ENCODE measurements around the gene LRRC37B. TPM values are rescaled to one million over a fixed set of nuclear protein-coding genes. Genes with fewer than 3 reads are reported as not detected.
A peak's percentile ranks its signal among the peaks of the same experiment; 100 is the strongest.
"Not testable (repeated sequence)": the region's sequence is repeated elsewhere in the genome, so short reads cannot be mapped to it uniquely, and the experiment has no call there.

Gene LRRC37B
- total RNA-seq, 1 donor from 2014 or later = 23.4 TPM

- H3K36me3 Mint-ChIP-seq (ENCODE audit: unreplicated experiment) = no peaks in the 10 kb centered on the region
- no peak for DNase-seq
- H3K27ac Mint-ChIP-seq (ENCODE audit: unreplicated experiment) = no peak overlapping the region
- H3K27me3 Mint-ChIP-seq (ENCODE audit: unreplicated experiment) = peaks cover 1% of the 10 kb centered on the region
- TF ChIP-seq, protein P1, sequence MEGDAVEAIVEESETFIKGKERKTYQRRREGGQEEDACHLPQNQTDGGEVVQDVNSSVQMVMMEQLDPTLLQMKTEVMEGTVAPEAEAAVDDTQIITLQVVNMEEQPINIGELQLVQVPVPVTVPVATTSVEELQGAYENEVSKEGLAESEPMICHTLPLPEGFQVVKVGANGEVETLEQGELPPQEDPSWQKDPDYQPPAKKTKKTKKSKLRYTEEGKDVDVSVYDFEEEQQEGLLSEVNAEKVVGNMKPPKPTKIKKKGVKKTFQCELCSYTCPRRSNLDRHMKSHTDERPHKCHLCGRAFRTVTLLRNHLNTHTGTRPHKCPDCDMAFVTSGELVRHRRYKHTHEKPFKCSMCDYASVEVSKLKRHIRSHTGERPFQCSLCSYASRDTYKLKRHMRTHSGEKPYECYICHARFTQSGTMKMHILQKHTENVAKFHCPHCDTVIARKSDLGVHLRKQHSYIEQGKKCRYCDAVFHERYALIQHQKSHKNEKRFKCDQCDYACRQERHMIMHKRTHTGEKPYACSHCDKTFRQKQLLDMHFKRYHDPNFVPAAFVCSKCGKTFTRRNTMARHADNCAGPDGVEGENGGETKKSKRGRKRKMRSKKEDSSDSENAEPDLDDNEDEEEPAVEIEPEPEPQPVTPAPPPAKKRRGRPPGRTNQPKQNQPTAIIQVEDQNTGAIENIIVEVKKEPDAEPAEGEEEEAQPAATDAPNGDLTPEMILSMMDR (IDR thresholded peaks at IDR 0.05; ENCODE audit: partially characterized antibody, unreplicated experiment) = no peak
- H3K4me1 Mint-ChIP-seq (ENCODE audit: low read depth, unreplicated experiment) = peaks cover 1% of the 10 kb centered on the region
- peaks cover 2% of the 10 kb centered on the region for H3K9me3 Mint-ChIP-seq (ENCODE audit: unreplicated experiment)
- no peak overlapping the region for H3K4me3 Mint-ChIP-seq (ENCODE audit: unreplicated experiment)
Measured at GRCh38 chr17:32016231-32016630, 9.0 kb downstream of the LRRC37B start.

GRCh38 chr17:32019228-32019627 lies 12.0 kb downstream of the LRRC37B start:
- H3K36me3 Mint-ChIP-seq (ENCODE audit: unreplicated experiment) = no peaks in the 10 kb centered on the region
- peaks cover 4% of the 10 kb centered on the region for H3K4me1 Mint-ChIP-seq (ENCODE audit: low read depth, unreplicated experiment)
- H3K27ac Mint-ChIP-seq (ENCODE audit: unreplicated experiment) = no peak overlapping the region
- no peaks in the 10 kb centered on the region for H3K27me3 Mint-ChIP-seq (ENCODE audit: unreplicated experiment)
- peaks cover 2% of the 10 kb centered on the region for H3K9me3 Mint-ChIP-seq (ENCODE audit: unreplicated experiment)
- no peak for DNase-seq
- TF ChIP-seq, protein P1 (IDR thresholded peaks at IDR 0.05; ENCODE audit: partially characterized antibody, unreplicated experiment) = no peak
- H3K4me3 Mint-ChIP-seq (ENCODE audit: unreplicated experiment) = no peak overlapping the region

GRCh38 chr17:32020943-32021614 lies 13.9 kb downstream of the LRRC37B start:
- no peak overlapping the region for H3K4me3 Mint-ChIP-seq (ENCODE audit: unreplicated experiment)

GRCh38 chr17:32021615-32021955 lies 14.4 kb downstream of the LRRC37B start:
- TF ChIP-seq, protein P1 (IDR thresholded peaks at IDR 0.05; ENCODE audit: partially characterized antibody, unreplicated experiment) = no peak
- Mint-ChIP-seq H3K9me3 (ENCODE audit: unreplicated experiment) (peaks cover 2% of the 10 kb centered on the region), H3K27me3 (ENCODE audit: unreplicated experiment) (no peaks in the 10 kb centered on the region), H3K4me1 (ENCODE audit: low read depth, unreplicated experiment) (peaks cover 4% of the 10 kb centered on the region), H3K36me3 (ENCODE audit: unreplicated experiment) (no peaks in the 10 kb centered on the region), H3K27ac (ENCODE audit: unreplicated experiment) (no peak overlapping the region), H3K4me3 (ENCODE audit: unreplicated experiment) (no peak overlapping the region)
- no peak for DNase-seq

More at GRCh38 chr17:32020943-32021614, 13.9 kb downstream of the LRRC37B start:
- Mint-ChIP-seq H3K9me3 (ENCODE audit: unreplicated experiment) (peaks cover 2% of the 10 kb centered on the region), H3K27me3 (ENCODE audit: unreplicated experiment) (no peaks in the 10 kb centered on the region), H3K4me1 (ENCODE audit: low read depth, unreplicated experiment) (peaks cover 4% of the 10 kb centered on the region), H3K27ac (ENCODE audit: unreplicated experiment) (no peak overlapping the region), H3K36me3 (ENCODE audit: unreplicated experiment) (no peaks in the 10 kb centered on the region)
- DNase-seq = no peak
- TF ChIP-seq, protein P1 (IDR thresholded peaks at IDR 0.05; ENCODE audit: partially characterized antibody, unreplicated experiment) = no peak

- H3K27ac Mint-ChIP-seq (ENCODE audit: unreplicated experiment); H3K4me3 Mint-ChIP-seq (ENCODE audit: unreplicated experiment); H3K9me3 Mint-ChIP-seq (ENCODE audit: unreplicated experiment); H3K27me3 Mint-ChIP-seq (ENCODE audit: unreplicated experiment); H3K36me3 Mint-ChIP-seq (ENCODE audit: unreplicated experiment); DNase-seq; H3K4me1 Mint-ChIP-seq (ENCODE audit: low read depth, unreplicated experiment): not testable (repeated sequence)
Measured at GRCh38 chr17:32022554-32022953, 15.4 kb downstream of the LRRC37B start.

- H3K4me3 Mint-ChIP-seq (ENCODE audit: unreplicated experiment) = peak overlapping the region; percentile 23
- H3K27ac Mint-ChIP-seq (ENCODE audit: unreplicated experiment); H3K36me3 Mint-ChIP-seq (ENCODE audit: unreplicated experiment); H3K27me3 Mint-ChIP-seq (ENCODE audit: unreplicated experiment); H3K9me3 Mint-ChIP-seq (ENCODE audit: unreplicated experiment); H3K4me1 Mint-ChIP-seq (ENCODE audit: low read depth, unreplicated experiment); DNase-seq: not testable (repeated sequence)
Measured at GRCh38 chr17:32027271-32027670, 20.1 kb downstream of the LRRC37B start.
